HepG2 (cell line): ENCODE results near the gene JDP2. TPM values are rescaled to one million over a fixed set of nuclear protein-coding genes. Genes with fewer than 3 reads are reported as not detected.

Experiments used
- ATF7-NPFF ChIP-seq: sonication (generic); formaldehyde crosslinking; IDR thresholded peaks from 2 replicates; pipeline ENCODE4 v1.8.1; 2023; ENCODE audit warnings: mild to moderate bottlenecking, low read depth, missing genetic modification reagents, moderate library complexity
- FOXA1 ChIP-seq, 2 experiments: fragments of 450-650 bp in 1 of 2; sonication (generic) in 1 of 2; formaldehyde crosslinking in 1 of 2; IDR thresholded peaks; 2 replicates each; pipeline versions ENCODE4 v1.4.0 to v1.6.1; 2016 to 2020; ENCODE audit warnings: missing genetic modification reagents in 1 of 2
- HNF4A ChIP-seq: sonication (generic); formaldehyde crosslinking; IDR thresholded peaks from 2 replicates; pipeline ENCODE4 v1.4.0; 2020; ENCODE audit warnings: missing genetic modification reagents
- MTA1 ChIP-seq: sonication (generic); formaldehyde crosslinking; IDR thresholded peaks from 2 replicates; pipeline ENCODE4 v1.4.0; 2020; ENCODE audit warnings: missing genetic modification reagents, mild to moderate bottlenecking, borderline replicate concordance
- MXI1 ChIP-seq: IDR thresholded peaks from 3 replicates; pipeline ENCODE4 v1.6.1; 2012; ENCODE audit warnings: low read depth, low read length, inconsistent platforms, borderline replicate concordance
- NCOR1 ChIP-seq: fragments of 200-600 bp; sonication (generic); IDR thresholded peaks from 2 replicates; pipeline ENCODE4 v1.7.0; 2017; ENCODE audit warnings: antibody characterized with exemption, low read length, borderline replicate concordance
- NFE2L1 ChIP-seq: sonication (generic); formaldehyde crosslinking; IDR thresholded peaks from 2 replicates; pipeline ENCODE4 v1.4.0; 2020; ENCODE audit warnings: missing genetic modification reagents, mild to moderate bottlenecking, borderline replicate concordance
- NKX3-1 ChIP-seq: sonication (generic); formaldehyde crosslinking; IDR thresholded peaks from 2 replicates; pipeline ENCODE4 v1.5.0; 2020; ENCODE audit warnings: missing genetic modification reagents
- ZNF263 ChIP-seq: sonication (generic); formaldehyde crosslinking; IDR thresholded peaks from 2 replicates; pipeline ENCODE4 v1.4.0; 2020; ENCODE audit warnings: missing genetic modification reagents
- ZNF326 ChIP-seq: sonication (generic); formaldehyde crosslinking; IDR thresholded peaks from 2 replicates; pipeline ENCODE4 v1.4.0; 2020; ENCODE audit warnings: missing genetic modification reagents, borderline replicate concordance
- ZNF768 ChIP-seq: sonication (generic); formaldehyde crosslinking; IDR thresholded peaks from 2 replicates; pipeline ENCODE4 v1.4.0; 2020; ENCODE audit warnings: missing genetic modification reagents
- polyA plus RNA-seq, 8 experiments: library from polyadenylated mRNA; depleted of rRNA in 3 of 8; stranded (reverse) in 7 of 8; unstranded in 1 of 8; fragments of >200 nt; fragmentation: Illumina TruSeq in 4 of 8; extraction: Trizol in 4 of 8; gene quantifications; 2 replicates each; pipeline versions ENCODE4 v1.2.1 to v1.2.3, GENCODE V29; 2011 to 2016; ENCODE audit warnings: low read depth in 4 of 8, missing spikeins in 1 of 8, mixed read lengths in 1 of 8; ENCODE audit not compliant: insufficient read depth in 1 of 8
- total RNA-seq, 5 experiments: library from RNA; depleted of rRNA; stranded (reverse); fragments of >200 nt; fragmentation: Illumina TruSeq; extraction: Trizol; gene quantifications; 2 replicates each; pipeline ENCODE4 v1.2.3, GENCODE V29; 2016; ENCODE audit warnings: low read depth in 1 of 5
- TF ChIP-seq, protein P1 (sequence below): sonication (generic); formaldehyde crosslinking; IDR thresholded peaks from 2 replicates; pipeline ENCODE4 v1.4.0; 2020; ENCODE audit warnings: missing genetic modification reagents, borderline replicate concordance
- TF ChIP-seq, protein P2 (sequence below): sonication (generic); formaldehyde crosslinking; IDR thresholded peaks from 2 replicates; pipeline ENCODE4 v1.4.0; 2020; ENCODE audit warnings: mild to moderate bottlenecking, missing genetic modification reagents, borderline replicate concordance
- TF ChIP-seq, protein P3 (sequence below): IDR thresholded peaks from 2 replicates; pipeline ENCODE4 v1.6.1; 2012; ENCODE audit warnings: inconsistent platforms
- TF ChIP-seq, protein P4 (sequence below): sonication (generic); formaldehyde crosslinking; conservative IDR thresholded peaks from 2 replicates; pipeline ENCODE4 v1.4.0; 2020; ENCODE audit warnings: mild to moderate bottlenecking, missing genetic modification reagents, moderate library complexity

Gene JDP2
- total and polyA plus RNA-seq, 2 of the 13 experiments (the other 11 are each of a cell fraction or from before 2014, with no cell fraction given): 8.0 to 8.9 TPM

DNA sequence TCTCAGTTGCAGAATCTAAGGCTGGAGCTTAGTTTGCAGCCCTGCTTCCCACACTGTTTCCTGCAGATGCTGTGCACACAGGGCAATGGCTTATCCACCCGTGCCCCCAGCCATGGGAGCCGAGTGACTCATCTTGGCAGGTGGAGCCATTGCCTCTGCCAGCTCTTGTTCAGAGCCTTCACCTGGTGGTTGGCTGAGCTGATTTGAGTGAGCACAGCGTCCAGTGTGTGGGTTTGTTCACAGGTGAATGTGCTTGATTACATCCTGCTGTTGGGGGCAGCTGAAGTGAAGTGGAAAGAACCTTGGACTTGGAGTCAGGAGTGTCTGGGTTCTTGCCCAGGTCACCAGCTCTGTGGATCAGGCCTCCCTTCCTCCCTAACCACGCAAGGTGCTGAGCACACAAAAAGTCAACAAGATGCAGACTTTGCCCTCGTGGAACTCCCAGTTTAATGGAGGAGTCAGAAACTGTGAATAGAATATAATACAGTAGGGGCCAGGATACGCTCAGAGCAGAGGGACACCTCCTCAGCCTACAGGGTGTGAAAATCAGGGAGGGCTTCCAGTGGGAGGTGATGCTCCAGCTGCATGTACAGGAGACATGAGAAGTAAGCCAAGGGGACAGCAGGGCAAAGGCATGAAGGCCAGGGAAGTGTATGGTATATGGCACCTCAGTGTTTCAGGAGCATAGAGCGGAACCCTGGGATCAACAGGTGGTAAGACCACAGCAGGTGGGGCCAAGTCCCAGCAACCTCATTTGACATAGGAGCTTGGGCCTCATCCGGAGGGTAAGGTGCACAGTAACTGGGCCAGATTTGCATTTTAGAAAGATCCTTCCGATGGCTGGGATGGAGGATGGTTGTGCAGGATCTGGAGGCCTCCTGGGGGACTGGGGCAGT, 22.8 kb downstream of the JDP2 start (continued):
- TF ChIP-seq, protein P1, sequence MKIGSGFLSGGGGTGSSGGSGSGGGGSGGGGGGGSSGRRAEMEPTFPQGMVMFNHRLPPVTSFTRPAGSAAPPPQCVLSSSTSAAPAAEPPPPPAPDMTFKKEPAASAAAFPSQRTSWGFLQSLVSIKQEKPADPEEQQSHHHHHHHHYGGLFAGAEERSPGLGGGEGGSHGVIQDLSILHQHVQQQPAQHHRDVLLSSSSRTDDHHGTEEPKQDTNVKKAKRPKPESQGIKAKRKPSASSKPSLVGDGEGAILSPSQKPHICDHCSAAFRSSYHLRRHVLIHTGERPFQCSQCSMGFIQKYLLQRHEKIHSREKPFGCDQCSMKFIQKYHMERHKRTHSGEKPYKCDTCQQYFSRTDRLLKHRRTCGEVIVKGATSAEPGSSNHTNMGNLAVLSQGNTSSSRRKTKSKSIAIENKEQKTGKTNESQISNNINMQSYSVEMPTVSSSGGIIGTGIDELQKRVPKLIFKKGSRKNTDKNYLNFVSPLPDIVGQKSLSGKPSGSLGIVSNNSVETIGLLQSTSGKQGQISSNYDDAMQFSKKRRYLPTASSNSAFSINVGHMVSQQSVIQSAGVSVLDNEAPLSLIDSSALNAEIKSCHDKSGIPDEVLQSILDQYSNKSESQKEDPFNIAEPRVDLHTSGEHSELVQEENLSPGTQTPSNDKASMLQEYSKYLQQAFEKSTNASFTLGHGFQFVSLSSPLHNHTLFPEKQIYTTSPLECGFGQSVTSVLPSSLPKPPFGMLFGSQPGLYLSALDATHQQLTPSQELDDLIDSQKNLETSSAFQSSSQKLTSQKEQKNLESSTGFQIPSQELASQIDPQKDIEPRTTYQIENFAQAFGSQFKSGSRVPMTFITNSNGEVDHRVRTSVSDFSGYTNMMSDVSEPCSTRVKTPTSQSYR (CRISPR knock-in tag): peak; percentile 17; the same call in 1 of the 2 replicates
- TF ChIP-seq NCOR1 (no peak), MXI1 (no peak), ZNF326 (CRISPR knock-in tag) (no peak), NKX3-1 (CRISPR knock-in tag) (no peak), MTA1 (CRISPR knock-in tag) (peak; percentile 63; the same call in 1 of the 2 replicates), HNF4A (CRISPR knock-in tag) (peak; percentile 81), ZNF263 (CRISPR knock-in tag) (peak; percentile 90), FOXA1 (IDR thresholded peaks at IDR 0.05) (no peak), FOXA1 (CRISPR knock-in tag; IDR thresholded peaks at IDR 0.05) (peak; percentile 59), ZNF768 (no peak), NFE2L1 (CRISPR knock-in tag) (no peak), ATF7-NPFF (CRISPR knock-in tag) (no peak)
- TF ChIP-seq, protein P2, sequence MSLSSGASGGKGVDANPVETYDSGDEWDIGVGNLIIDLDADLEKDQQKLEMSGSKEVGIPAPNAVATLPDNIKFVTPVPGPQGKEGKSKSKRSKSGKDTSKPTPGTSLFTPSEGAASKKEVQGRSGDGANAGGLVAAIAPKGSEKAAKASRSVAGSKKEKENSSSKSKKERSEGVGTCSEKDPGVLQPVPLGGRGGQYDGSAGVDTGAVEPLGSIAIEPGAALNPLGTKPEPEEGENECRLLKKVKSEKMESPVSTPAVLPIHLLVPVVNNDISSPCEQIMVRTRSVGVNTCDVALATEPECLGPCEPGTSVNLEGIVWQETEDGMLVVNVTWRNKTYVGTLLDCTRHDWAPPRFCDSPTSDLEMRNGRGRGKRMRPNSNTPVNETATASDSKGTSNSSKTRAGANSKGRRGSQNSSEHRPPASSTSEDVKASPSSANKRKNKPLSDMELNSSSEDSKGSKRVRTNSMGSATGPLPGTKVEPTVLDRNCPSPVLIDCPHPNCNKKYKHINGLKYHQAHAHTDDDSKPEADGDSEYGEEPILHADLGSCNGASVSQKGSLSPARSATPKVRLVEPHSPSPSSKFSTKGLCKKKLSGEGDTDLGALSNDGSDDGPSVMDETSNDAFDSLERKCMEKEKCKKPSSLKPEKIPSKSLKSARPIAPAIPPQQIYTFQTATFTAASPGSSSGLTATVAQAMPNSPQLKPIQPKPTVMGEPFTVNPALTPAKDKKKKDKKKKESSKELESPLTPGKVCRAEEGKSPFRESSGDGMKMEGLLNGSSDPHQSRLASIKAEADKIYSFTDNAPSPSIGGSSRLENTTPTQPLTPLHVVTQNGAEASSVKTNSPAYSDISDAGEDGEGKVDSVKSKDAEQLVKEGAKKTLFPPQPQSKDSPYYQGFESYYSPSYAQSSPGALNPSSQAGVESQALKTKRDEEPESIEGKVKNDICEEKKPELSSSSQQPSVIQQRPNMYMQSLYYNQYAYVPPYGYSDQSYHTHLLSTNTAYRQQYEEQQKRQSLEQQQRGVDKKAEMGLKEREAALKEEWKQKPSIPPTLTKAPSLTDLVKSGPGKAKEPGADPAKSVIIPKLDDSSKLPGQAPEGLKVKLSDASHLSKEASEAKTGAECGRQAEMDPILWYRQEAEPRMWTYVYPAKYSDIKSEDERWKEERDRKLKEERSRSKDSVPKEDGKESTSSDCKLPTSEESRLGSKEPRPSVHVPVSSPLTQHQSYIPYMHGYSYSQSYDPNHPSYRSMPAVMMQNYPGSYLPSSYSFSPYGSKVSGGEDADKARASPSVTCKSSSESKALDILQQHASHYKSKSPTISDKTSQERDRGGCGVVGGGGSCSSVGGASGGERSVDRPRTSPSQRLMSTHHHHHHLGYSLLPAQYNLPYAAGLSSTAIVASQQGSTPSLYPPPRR (CRISPR knock-in tag): 0 out of 2 replicates have a peak, but pooled peaks have one; percentile 18
- TF ChIP-seq, protein P3, sequence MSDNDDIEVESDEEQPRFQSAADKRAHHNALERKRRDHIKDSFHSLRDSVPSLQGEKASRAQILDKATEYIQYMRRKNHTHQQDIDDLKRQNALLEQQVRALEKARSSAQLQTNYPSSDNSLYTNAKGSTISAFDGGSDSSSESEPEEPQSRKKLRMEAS: peak; percentile 12; the same call in 1 of the 2 replicates
- TF ChIP-seq, protein P4, sequence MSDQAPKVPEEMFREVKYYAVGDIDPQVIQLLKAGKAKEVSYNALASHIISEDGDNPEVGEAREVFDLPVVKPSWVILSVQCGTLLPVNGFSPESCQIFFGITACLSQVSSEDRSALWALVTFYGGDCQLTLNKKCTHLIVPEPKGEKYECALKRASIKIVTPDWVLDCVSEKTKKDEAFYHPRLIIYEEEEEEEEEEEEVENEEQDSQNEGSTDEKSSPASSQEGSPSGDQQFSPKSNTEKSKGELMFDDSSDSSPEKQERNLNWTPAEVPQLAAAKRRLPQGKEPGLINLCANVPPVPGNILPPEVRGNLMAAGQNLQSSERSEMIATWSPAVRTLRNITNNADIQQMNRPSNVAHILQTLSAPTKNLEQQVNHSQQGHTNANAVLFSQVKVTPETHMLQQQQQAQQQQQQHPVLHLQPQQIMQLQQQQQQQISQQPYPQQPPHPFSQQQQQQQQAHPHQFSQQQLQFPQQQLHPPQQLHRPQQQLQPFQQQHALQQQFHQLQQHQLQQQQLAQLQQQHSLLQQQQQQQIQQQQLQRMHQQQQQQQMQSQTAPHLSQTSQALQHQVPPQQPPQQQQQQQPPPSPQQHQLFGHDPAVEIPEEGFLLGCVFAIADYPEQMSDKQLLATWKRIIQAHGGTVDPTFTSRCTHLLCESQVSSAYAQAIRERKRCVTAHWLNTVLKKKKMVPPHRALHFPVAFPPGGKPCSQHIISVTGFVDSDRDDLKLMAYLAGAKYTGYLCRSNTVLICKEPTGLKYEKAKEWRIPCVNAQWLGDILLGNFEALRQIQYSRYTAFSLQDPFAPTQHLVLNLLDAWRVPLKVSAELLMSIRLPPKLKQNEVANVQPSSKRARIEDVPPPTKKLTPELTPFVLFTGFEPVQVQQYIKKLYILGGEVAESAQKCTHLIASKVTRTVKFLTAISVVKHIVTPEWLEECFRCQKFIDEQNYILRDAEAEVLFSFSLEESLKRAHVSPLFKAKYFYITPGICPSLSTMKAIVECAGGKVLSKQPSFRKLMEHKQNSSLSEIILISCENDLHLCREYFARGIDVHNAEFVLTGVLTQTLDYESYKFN (CRISPR knock-in tag): peak; percentile 71
